PFSK-1 (cell line): ENCODE measurements around the gene NDUFS6.

Source experiments
- POLR2AphosphoS5 ChIP-seq: IDR thresholded peaks from 2 replicates; pipeline ENCODE4 v1.6.1; 2012; ENCODE audit warnings: low read depth, mild to moderate bottlenecking, control low read depth, low read length, moderate library complexity
- REST ChIP-seq, 2 experiments: IDR thresholded peaks; 2 replicates each; pipeline versions ENCODE4 v1.6.1 to v1.8.0; 2011 to 2012; ENCODE audit warnings: low read depth in 2 of 2, low read length in 2 of 2, control low read depth in 1 of 2, inconsistent platforms in 1 of 2, mild to moderate bottlenecking in 1 of 2, moderate library complexity in 1 of 2; ENCODE audit not compliant: insufficient read depth in 1 of 2
- TAF1 ChIP-seq: IDR thresholded peaks from 2 replicates; pipeline ENCODE4 v1.6.1; 2012; ENCODE audit warnings: low read length, control low read depth, borderline replicate concordance; ENCODE audit not compliant: insufficient read depth

DNA sequence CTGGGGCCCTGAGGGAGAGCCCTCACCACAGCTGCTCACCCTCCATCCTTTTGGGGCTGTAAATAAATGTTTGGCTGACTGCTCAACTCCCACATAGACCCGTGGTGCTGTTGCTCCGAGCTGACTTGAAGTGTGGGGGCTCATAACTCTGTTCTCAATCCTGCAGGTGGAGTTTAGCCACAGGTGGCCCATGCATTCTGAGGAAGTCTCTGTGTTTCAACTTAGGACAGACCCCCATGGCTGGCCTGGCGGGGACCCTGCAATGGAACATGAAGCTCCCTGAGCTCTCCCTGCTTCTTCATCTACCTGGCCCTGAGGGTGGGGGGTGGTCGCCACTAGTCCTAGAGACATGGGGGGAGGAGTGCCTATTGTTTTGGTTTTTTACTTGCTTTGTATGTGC is 19.7 kb downstream of the NDUFS6 start:
- TF ChIP-seq REST (IDR thresholded peaks at IDR 0.05; ENCODE audit: insufficient read depth in 1 of 2, low read depth in 2 of 2, low read length in 2 of 2) (no peak), POLR2AphosphoS5 (no peak), TAF1 (no peak)
